IMR-90 (cell line): ENCODE data around the gene ST3GAL4. TPM values are rescaled to one million over a fixed set of nuclear protein-coding genes. Genes with fewer than 3 reads are reported as not detected.

Experiments used
- ATAC-seq: fragments of 200-7000 bp; cut with Tn5 transposase; 2 replicates; pipeline ENCODE4 v1.9.1; 2020; ENCODE audit warnings: low read depth, mild to moderate bottlenecking, moderate library complexity
- BruUV-seq: library from RNA; stranded (reverse); fragments of 400-500 nt; replicated peaks from 2 replicates; lab custom pipeline; 2021; lab: Mats Ljungman, UMichigan
- CTCF ChIA-PET: fragments of 300-600 bp; formaldehyde crosslinking; extraction: SDS; loops from one replicate; lab custom pipeline; 2021; ENCODE audit warnings: antibody characterized with exemption; lab: Yijun Ruan, JAX
- POLR2A ChIA-PET: fragments of 300-600 bp; sonication (Branson Sonifier 250); formaldehyde crosslinking; loops from one replicate; lab custom pipeline; 2022; ENCODE audit warnings: antibody characterized with exemption; ENCODE audit not compliant: unreplicated experiment; lab: Charles Lee
- DNase-seq: peaks from one replicate; pipeline ENCODE4 v3.0.0; 2013
- H2AFZ ChIP-seq: replicated peaks from 2 replicates; pipeline ENCODE3; 2013; ENCODE audit warnings: low read length, mild to moderate bottlenecking; ENCODE audit not compliant: poor library complexity
- H2AK5ac ChIP-seq: 2 replicates; pipeline ENCODE4 v1.6.1; 2013; ENCODE audit warnings: low read depth, low read length, inconsistent platforms
- H2AK9ac ChIP-seq: replicated peaks from 2 replicates; pipeline ENCODE3; 2013; ENCODE audit warnings: mild to moderate bottlenecking, low read depth, low read length, moderate library complexity; ENCODE audit not compliant: poor library complexity
- H2BK120ac ChIP-seq: 2 replicates; pipeline ENCODE4 v1.6.1; 2013; ENCODE audit warnings: low read depth, low read length, inconsistent platforms
- H2BK15ac ChIP-seq: 3 replicates; pipeline ENCODE4 v1.6.1; 2013; ENCODE audit warnings: low read depth, low read length, inconsistent platforms
- H2BK20ac ChIP-seq: 2 replicates; pipeline ENCODE4 v1.6.1; 2013; ENCODE audit warnings: low read depth, mild to moderate bottlenecking, inconsistent platforms, low read length, moderate library complexity
- H2BK5ac ChIP-seq: 2 replicates; pipeline ENCODE4 v1.6.1; 2013; ENCODE audit warnings: mild to moderate bottlenecking, low read depth, low read length, inconsistent platforms; ENCODE audit not compliant: poor library complexity, severe bottlenecking
- H3K14ac ChIP-seq: replicated peaks from 2 replicates; pipeline ENCODE4 v1.6.1; 2013; ENCODE audit warnings: low read depth, low read length, inconsistent platforms
- H3K18ac ChIP-seq: 2 replicates; pipeline ENCODE4 v1.6.1; 2013; ENCODE audit warnings: low read depth, low read length, control low read depth
- H3K23ac ChIP-seq: 2 replicates; pipeline ENCODE4 v1.6.1; 2013; ENCODE audit warnings: low read depth, low read length, inconsistent platforms
- H3K27ac ChIP-seq: 2 replicates; pipeline ENCODE4 v1.5.1; 2013; ENCODE audit warnings: mild to moderate bottlenecking, control low read depth, low read length; ENCODE audit not compliant: insufficient read depth
- H3K27me3 ChIP-seq: 2 replicates; pipeline ENCODE4 v1.6.1; 2013; ENCODE audit warnings: low read length; ENCODE audit not compliant: control insufficient read depth, insufficient read depth
- H3K36me3 ChIP-seq: 2 replicates; pipeline ENCODE4 v1.6.1; 2013; ENCODE audit warnings: low read length, mixed read lengths; ENCODE audit not compliant: control insufficient read depth, insufficient read depth
- H3K4ac ChIP-seq: 2 replicates; pipeline ENCODE4 v1.6.1; 2013; ENCODE audit warnings: low read depth, low read length, inconsistent platforms
- H3K4me1 ChIP-seq: 2 replicates; pipeline ENCODE4 v1.6.1; 2013; ENCODE audit warnings: low read length, mixed read lengths; ENCODE audit not compliant: control insufficient read depth, insufficient read depth
- H3K4me2 ChIP-seq: 2 replicates; pipeline ENCODE4 v1.6.1; 2013; ENCODE audit warnings: low read depth, mild to moderate bottlenecking, control low read depth, low read length, moderate library complexity
- H3K4me3 ChIP-seq: 2 replicates; pipeline ENCODE4 v1.5.1; 2013; ENCODE audit warnings: low read depth, mild to moderate bottlenecking, control low read depth, low read length, moderate library complexity; ENCODE audit not compliant: insufficient read depth
- H3K56ac ChIP-seq: 2 replicates; pipeline ENCODE4 v1.6.1; 2013; ENCODE audit warnings: low read length, inconsistent platforms; ENCODE audit not compliant: insufficient read depth; ENCODE audit errors: extremely low read depth
- H3K79me1 ChIP-seq, 2 experiments: 2 replicates each; pipeline ENCODE4 v1.6.1; 2013; ENCODE audit warnings: low read length in 2 of 2, inconsistent platforms in 1 of 2, low read depth in 1 of 2
- H3K9ac ChIP-seq: 2 replicates; pipeline ENCODE4 v1.6.1; 2013; ENCODE audit warnings: low read depth, low read length, control low read depth
- H3K9me1 ChIP-seq: 2 replicates; pipeline ENCODE4 v1.6.1; 2013; ENCODE audit warnings: low read length, inconsistent platforms; ENCODE audit not compliant: insufficient read depth
- H3K9me3 ChIP-seq: 2 replicates; pipeline ENCODE4 v1.6.1; 2013; ENCODE audit warnings: low read length; ENCODE audit not compliant: control insufficient read depth, insufficient read depth
- H4K20me1 ChIP-seq: 2 replicates; pipeline ENCODE4 v1.6.1; 2013; ENCODE audit warnings: low read length, inconsistent platforms; ENCODE audit not compliant: insufficient read depth
- H4K5ac ChIP-seq: 2 replicates; pipeline ENCODE4 v1.6.1; 2013; ENCODE audit warnings: mild to moderate bottlenecking, low read depth, low read length, control low read depth
- H4K8ac ChIP-seq, 2 experiments: 2 replicates each; pipeline ENCODE4 v1.6.1; 2013; ENCODE audit warnings: low read depth in 2 of 2, low read length in 2 of 2, control low read depth in 1 of 2, inconsistent platforms in 1 of 2
- H4K91ac ChIP-seq: 2 replicates; pipeline ENCODE4 v1.6.1; 2013; ENCODE audit warnings: low read depth, low read length, inconsistent platforms; ENCODE audit not compliant: insufficient read depth
- BHLHE40 ChIP-seq: fragments of 150-350 bp; IDR thresholded peaks from 2 replicates; pipeline ENCODE4 v1.6.1; 2016; ENCODE audit warnings: mild to moderate bottlenecking, low read depth, low read length
- CEBPB ChIP-seq: IDR thresholded peaks from 2 replicates; pipeline ENCODE4 v1.6.1; 2012; ENCODE audit warnings: low read depth, low read length, improper control_type of control experiment
- CTCF ChIP-seq: conservative IDR thresholded peaks from 2 replicates; pipeline ENCODE4 v1.5.1; 2012; ENCODE audit warnings: mild to moderate bottlenecking, low read depth, low read length, improper control_type of control experiment
- ELK1 ChIP-seq: fragments of 150-350 bp; IDR thresholded peaks from 2 replicates; pipeline ENCODE4 v1.6.1; 2016; ENCODE audit warnings: low read depth, mild to moderate bottlenecking, low read length, moderate library complexity, borderline replicate concordance
- FOS ChIP-seq: fragments of 150-350 bp; IDR thresholded peaks from 2 replicates; pipeline ENCODE4 v1.6.1; 2016; ENCODE audit warnings: low read depth, low read length
- MAFK ChIP-seq: IDR thresholded peaks from 2 replicates; pipeline ENCODE4 v1.6.1; 2012; ENCODE audit warnings: low read depth, low read length, improper control_type of control experiment
- MAZ ChIP-seq: IDR thresholded peaks from 2 replicates; pipeline ENCODE4 v1.6.1; 2012; ENCODE audit warnings: low read depth, mild to moderate bottlenecking, low read length, improper control_type of control experiment, moderate library complexity, borderline replicate concordance
- MXI1 ChIP-seq: IDR thresholded peaks from 2 replicates; pipeline ENCODE4 v1.6.1; 2012; ENCODE audit warnings: low read depth, mild to moderate bottlenecking, low read length, moderate library complexity, borderline replicate concordance
- POLR2A ChIP-seq: IDR thresholded peaks from 2 replicates; pipeline ENCODE4 v1.6.1; 2012; ENCODE audit warnings: mild to moderate bottlenecking, low read depth, low read length
- RAD21 ChIP-seq: IDR thresholded peaks from 2 replicates; pipeline ENCODE4 v1.6.1; 2012; ENCODE audit warnings: low read length, improper control_type of control experiment
- RCOR1 ChIP-seq: IDR thresholded peaks from 2 replicates; pipeline ENCODE4 v1.6.1; 2012; ENCODE audit warnings: mild to moderate bottlenecking, low read length, improper control_type of control experiment; ENCODE audit not compliant: insufficient replicate concordance
- RFX5 ChIP-seq: IDR thresholded peaks from 2 replicates; pipeline ENCODE4 v1.8.0; 2012; ENCODE audit warnings: low read depth, mild to moderate bottlenecking, low read length, moderate library complexity
- SMC3 ChIP-seq: fragments of 150-350 bp; IDR thresholded peaks from 2 replicates; pipeline ENCODE4 v1.6.1; 2016; ENCODE audit warnings: low read depth, mild to moderate bottlenecking, antibody characterized with exemption, low read length, moderate library complexity
- USF2 ChIP-seq: fragments of 150-350 bp; IDR thresholded peaks from 2 replicates; pipeline ENCODE4 v1.6.1; 2017; ENCODE audit warnings: mild to moderate bottlenecking, antibody characterized with exemption, low read length, low read depth
- WGBS, 2 experiments: methylation state at CpG; one replicate each; pipeline versions ENCODE4 v1.1.5 to v1.1.7; 2013; ENCODE audit warnings: missing lambda C conversion rate in 2 of 2; ENCODE audit not compliant: insufficient read length in 1 of 2; ENCODE audit errors: extremely low coverage in 2 of 2; 5-methylcytosine and 5-hydroxymethylcytosine counted together
- dilution Hi-C: fragments of 300-500 bp; cut with HindIII; formaldehyde crosslinking; loops from one replicate; pipeline ENCODE4 v1.14.3; 2018; ENCODE audit warnings: low sequenced_read_pairs; ENCODE audit not compliant: unreplicated experiment
- in situ Hi-C: fragments of 300-500 bp; cut with MboI; formaldehyde crosslinking; loops from 3 replicates; pipeline ENCODE4 v1.14.3; 2019; ENCODE audit warnings: low sequenced_read_pairs, inconsistent platforms, mixed read lengths
- intact Hi-C: fragments of 100-400 bp; cut with micrococcal nuclease; formaldehyde crosslinking; loops from 2 replicates; pipeline ENCODE4 v1.10.0; 2022
- polyA plus RNA-seq, 3 experiments: library from polyadenylated mRNA; depleted of rRNA; stranded (reverse); fragments of >200 nt; gene quantifications; 2 replicates each; pipeline ENCODE4 v1.2.3, GENCODE V29; 2012; ENCODE audit warnings: low replicate concordance in 1 of 3
- total RNA-seq: library from RNA; depleted of rRNA; stranded (reverse); fragments of >200 nt; gene quantifications from 2 replicates; pipeline ENCODE4 v1.2.3, GENCODE V29; 2012

The ST3GAL4 gene
- total and polyA plus RNA-seq, 2 of the 4 experiments (the other 2 are of a cell fraction): 17.0 to 19.7 TPM

- no peaks in the 10 kb centered on the region for H4K20me1 ChIP-seq
- H2BK5ac ChIP-seq: no peak overlapping the region
- no peak overlapping the region for H4K91ac ChIP-seq
- no peak overlapping the region for H2AK5ac ChIP-seq
- no peak overlapping the region for H3K4me2 ChIP-seq
- no peak overlapping the region for H3K9ac ChIP-seq
- H2BK20ac ChIP-seq: no peak overlapping the region
- no peaks in the 10 kb centered on the region for H3K9me3 ChIP-seq
- no peak overlapping the region for H4K8ac ChIP-seq
- TF ChIP-seq USF2 (no peak), RFX5 (no peak), CEBPB (no peak), POLR2A (no peak), FOS (no peak), SMC3 (no peak), BHLHE40 (no peak), MAZ (no peak), ELK1 (no peak), RAD21 (no peak), RCOR1 (no peak), MAFK (no peak), CTCF (no peak), MXI1 (no peak)
- H3K4ac ChIP-seq: no peak overlapping the region
- peaks cover 28% of the 10 kb centered on the region for H3K4me1 ChIP-seq
- no peak overlapping the region for H3K56ac ChIP-seq
- ATAC-seq (no peak), DNase-seq (no peak)
- no peaks in the 10 kb centered on the region for H3K27me3 ChIP-seq
- H4K5ac ChIP-seq: no peak overlapping the region
- peak overlapping the region; percentile 1 for H2AK9ac ChIP-seq
- POLR2A ChIA-PET: no interaction called here
- H3K4me3 ChIP-seq: no peak overlapping the region
- intact Hi-C loops (no loop called here), in situ Hi-C loops (no loop called here), dilution Hi-C loops (no loop called here)
- H3K27ac ChIP-seq: no peak overlapping the region
- no peak overlapping the region for H3K18ac ChIP-seq
- no TSS peak for BruUV-seq
- no peak overlapping the region for H2AFZ ChIP-seq
- peaks cover 9 to 43% of the 10 kb centered on the region in 2 experiments for H3K79me1 ChIP-seq
- H3K14ac ChIP-seq: no peak overlapping the region
- CTCF ChIA-PET: interaction anchor here (0.6 kb wide), 1 partner anchor 776 kb away, joined by 3 read pairs; no protein-coding TSS in a partner anchor
- H3K36me3 ChIP-seq: peaks cover 8% of the 10 kb centered on the region; the same call in 1 of the 2 replicates
- H3K23ac ChIP-seq: no peak overlapping the region
- WGBS, 2 experiments: no CpG with 5 or more reads among the region's 11 CpGs
- no peak overlapping the region for H2BK15ac ChIP-seq
- peaks cover 35% of the 10 kb centered on the region for H3K9me1 ChIP-seq
- no peak overlapping the region for H2BK120ac ChIP-seq
These were observed 11.1 kb upstream of the ST3GAL4 start for GRCh38 chr11:126344141-126345080.
